ENCODE measurements around the gene SMTNL1. TPM values are rescaled to one million over a fixed set of nuclear protein-coding genes. Genes with fewer than 3 reads are reported as not detected.
"Not testable (repeated sequence)": the region's sequence is repeated elsewhere in the genome, so short reads cannot be mapped to it uniquely, and the experiment has no call there.

SMTNL1 gene
- total RNA-seq, 1 experiment from 2014 or later, result 0.26 TPM

DNA sequence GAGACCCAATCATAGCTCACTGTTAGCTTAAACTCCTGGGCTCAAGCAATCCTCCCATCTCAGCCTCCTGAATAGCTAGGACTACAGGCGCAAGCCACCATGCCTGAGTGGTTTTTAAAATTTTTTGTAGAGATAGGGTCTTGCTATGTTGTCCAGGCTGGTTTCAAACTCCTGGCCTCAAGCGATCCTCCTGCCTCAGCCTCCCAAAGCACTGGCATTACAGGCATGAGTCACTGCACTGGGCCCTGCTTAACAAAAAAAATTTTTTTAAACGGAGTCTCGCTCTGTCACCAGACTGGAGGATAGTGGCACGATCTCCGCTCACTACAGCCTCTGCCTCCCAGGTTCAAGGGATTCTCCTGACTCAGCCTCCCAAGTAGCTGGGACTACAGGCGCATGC is 2.9 kb upstream of the SMTNL1 start:
- peaks cover 26% of the 10 kb centered on the region for H3K4me1 Mint-ChIP-seq
- H3K36me3 Mint-ChIP-seq; H3K9me3 Mint-ChIP-seq; H3K27ac Mint-ChIP-seq; ATAC-seq; H3K4me3 Mint-ChIP-seq; DNase-seq (ENCODE audit: low spot score): not testable (repeated sequence)
- peaks cover 12% of the 10 kb centered on the region for H3K27me3 Mint-ChIP-seq (ENCODE audit: low read depth)
- TF ChIP-seq ZNF121 (CRISPR knock-in tag; IDR thresholded peaks at IDR 0.05), result 0 out of 2 replicates have a peak, but pooled peaks have one; percentile 21
- CTCF ChIA-PET, result interaction anchor here (0.6 to 2.0 kb wide), 5 partner anchors 41 to 189 kb away, joined by 4 to 9 read pairs (median 5); no protein-coding TSS in a partner anchor
- POLR2A ChIA-PET, result interaction anchor here (0.7 kb wide), 1 partner anchor 32 kb away, joined by 3 read pairs; no protein-coding TSS in a partner anchor

- H3K27ac Mint-ChIP-seq, result no peak overlapping the region
- DNase-seq (ENCODE audit: low spot score) (no peak), ATAC-seq (no peak)
- H3K27me3 Mint-ChIP-seq (ENCODE audit: low read depth), result peaks cover 5% of the 10 kb centered on the region
- no peaks in the 10 kb centered on the region for H3K36me3 Mint-ChIP-seq
- ChIA-PET POLR2A (no interaction called here), CTCF (interaction anchor here (1.0 to 1.5 kb wide), 2 partner anchors 8 to 81 kb away, joined by 3 to 11 read pairs; no protein-coding TSS in a partner anchor)
- H3K9me3 Mint-ChIP-seq, result no peaks in the 10 kb centered on the region
- no peak for TF ChIP-seq ATF3 (CRISPR knock-in tag; conservative IDR thresholded peaks at IDR 0.05)
- no peak for TF ChIP-seq E2F1 (CRISPR knock-in tag; IDR thresholded peaks at IDR 0.05)
- TF ChIP-seq ETV6 (CRISPR knock-in tag; IDR thresholded peaks at IDR 0.05), result no peak
- no peak for TF ChIP-seq TP53 (CRISPR knock-in tag; IDR thresholded peaks at IDR 0.05)
- TF ChIP-seq SMAD3 (CRISPR knock-in tag; IDR thresholded peaks at IDR 0.05; ENCODE audit: borderline replicate concordance), result no peak
- TF ChIP-seq ZNF263 (CRISPR knock-in tag; IDR thresholded peaks at IDR 0.05; ENCODE audit: low read depth), result no peak
- TF ChIP-seq IRF2 (CRISPR knock-in tag; IDR thresholded peaks at IDR 0.05; ENCODE audit: borderline replicate concordance, low read depth), result no peak
- TF ChIP-seq CBFB (CRISPR knock-in tag; IDR thresholded peaks at IDR 0.05; ENCODE audit: low read depth), result no peak
- H3K4me3 Mint-ChIP-seq, result no peak overlapping the region
- peaks cover 31% of the 10 kb centered on the region for H3K4me1 Mint-ChIP-seq
Measured at GRCh38 chr11:57539342-57539741, 1.9 kb downstream of the SMTNL1 start.

DNA sequence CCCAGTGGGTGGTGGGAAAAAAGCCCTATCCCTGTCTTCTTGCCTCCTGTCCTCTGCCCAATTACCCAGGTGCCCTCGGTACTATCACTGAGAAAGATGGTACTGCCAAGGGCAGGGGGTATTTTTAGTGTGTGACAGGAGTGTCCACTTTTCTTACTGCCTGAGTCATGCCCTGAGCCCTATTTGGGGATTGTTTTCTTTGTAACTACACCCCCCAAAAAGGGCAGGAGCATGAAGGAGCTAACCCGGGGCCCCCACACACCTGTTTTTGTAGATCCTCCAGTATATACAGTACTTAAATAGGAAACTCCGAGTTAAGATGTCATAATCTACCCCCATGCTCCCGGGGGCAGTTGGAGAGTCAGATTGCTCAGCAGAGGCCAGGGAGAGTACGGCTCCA is 3.8 kb downstream of the SMTNL1 start:
- Mint-ChIP-seq H3K4me1 (peaks cover 31% of the 10 kb centered on the region), H3K9me3 (no peaks in the 10 kb centered on the region), H3K27me3 (ENCODE audit: low read depth) (peaks cover 3% of the 10 kb centered on the region), H3K4me3 (no peak overlapping the region), H3K27ac (no peak overlapping the region), H3K36me3 (no peaks in the 10 kb centered on the region)
- ATAC-seq, result no peak
- no peak for DNase-seq (ENCODE audit: low spot score)
- TF ChIP-seq NR2C2 (CRISPR knock-in tag; IDR thresholded peaks at IDR 0.05) (no peak), TEAD1 (CRISPR knock-in tag; IDR thresholded peaks at IDR 0.05) (no peak), TEAD4 (CRISPR knock-in tag; IDR thresholded peaks at IDR 0.05) (no peak), FOXK1 (CRISPR knock-in tag; IDR thresholded peaks at IDR 0.05) (no peak), USF1 (CRISPR knock-in tag; IDR thresholded peaks at IDR 0.05) (no peak), RORB (CRISPR knock-in tag; IDR thresholded peaks at IDR 0.05) (no peak), NR1H2 (CRISPR knock-in tag; IDR thresholded peaks at IDR 0.05) (no peak)
- TF ChIP-seq, protein P1, sequence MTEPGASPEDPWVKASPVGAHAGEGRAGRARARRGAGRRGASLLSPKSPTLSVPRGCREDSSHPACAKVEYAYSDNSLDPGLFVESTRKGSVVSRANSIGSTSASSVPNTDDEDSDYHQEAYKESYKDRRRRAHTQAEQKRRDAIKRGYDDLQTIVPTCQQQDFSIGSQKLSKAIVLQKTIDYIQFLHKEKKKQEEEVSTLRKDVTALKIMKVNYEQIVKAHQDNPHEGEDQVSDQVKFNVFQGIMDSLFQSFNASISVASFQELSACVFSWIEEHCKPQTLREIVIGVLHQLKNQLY (CRISPR knock-in tag; IDR thresholded peaks at IDR 0.05), result no peak
- CTCF ChIA-PET, result interaction anchor here (1.0 to 1.2 kb wide), 3 partner anchors 48 to 195 kb away, joined by 4 to 7 read pairs (median 5); no protein-coding TSS in a partner anchor
- POLR2A ChIA-PET, result no interaction called here

GRCh38 chr11:57542582-57542981 is 5.2 kb downstream of the SMTNL1 start:
- H3K9me3 Mint-ChIP-seq, result no peaks in the 10 kb centered on the region
- H3K36me3 Mint-ChIP-seq, result no peaks in the 10 kb centered on the region
- H3K27me3 Mint-ChIP-seq (ENCODE audit: low read depth), result peaks cover 3% of the 10 kb centered on the region
- ATAC-seq, result no peak
- CTCF ChIA-PET, result interaction anchor here (0.8 to 2.7 kb wide), 5 partner anchors 25 to 102 kb away, joined by 3 to 10 read pairs (median 5); partner anchors contain the start of gene UBE2L6
- no peak for DNase-seq (ENCODE audit: low spot score)
- peaks cover 26% of the 10 kb centered on the region for H3K4me1 Mint-ChIP-seq
- no peak for TF ChIP-seq RORB (CRISPR knock-in tag; IDR thresholded peaks at IDR 0.05)
- TF ChIP-seq ZNF671 (CRISPR knock-in tag; IDR thresholded peaks at IDR 0.05), result no peak
- no peak for TF ChIP-seq MYBL2 (CRISPR knock-in tag; IDR thresholded peaks at IDR 0.05)
- TF ChIP-seq EMX1 (CRISPR knock-in tag; IDR thresholded peaks at IDR 0.05), result no peak
- TF ChIP-seq ZNF423 (CRISPR knock-in tag; IDR thresholded peaks at IDR 0.05), result peak; percentile 91
- TF ChIP-seq, protein P2, sequence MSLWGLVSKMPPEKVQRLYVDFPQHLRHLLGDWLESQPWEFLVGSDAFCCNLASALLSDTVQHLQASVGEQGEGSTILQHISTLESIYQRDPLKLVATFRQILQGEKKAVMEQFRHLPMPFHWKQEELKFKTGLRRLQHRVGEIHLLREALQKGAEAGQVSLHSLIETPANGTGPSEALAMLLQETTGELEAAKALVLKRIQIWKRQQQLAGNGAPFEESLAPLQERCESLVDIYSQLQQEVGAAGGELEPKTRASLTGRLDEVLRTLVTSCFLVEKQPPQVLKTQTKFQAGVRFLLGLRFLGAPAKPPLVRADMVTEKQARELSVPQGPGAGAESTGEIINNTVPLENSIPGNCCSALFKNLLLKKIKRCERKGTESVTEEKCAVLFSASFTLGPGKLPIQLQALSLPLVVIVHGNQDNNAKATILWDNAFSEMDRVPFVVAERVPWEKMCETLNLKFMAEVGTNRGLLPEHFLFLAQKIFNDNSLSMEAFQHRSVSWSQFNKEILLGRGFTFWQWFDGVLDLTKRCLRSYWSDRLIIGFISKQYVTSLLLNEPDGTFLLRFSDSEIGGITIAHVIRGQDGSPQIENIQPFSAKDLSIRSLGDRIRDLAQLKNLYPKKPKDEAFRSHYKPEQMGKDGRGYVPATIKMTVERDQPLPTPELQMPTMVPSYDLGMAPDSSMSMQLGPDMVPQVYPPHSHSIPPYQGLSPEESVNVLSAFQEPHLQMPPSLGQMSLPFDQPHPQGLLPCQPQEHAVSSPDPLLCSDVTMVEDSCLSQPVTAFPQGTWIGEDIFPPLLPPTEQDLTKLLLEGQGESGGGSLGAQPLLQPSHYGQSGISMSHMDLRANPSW (CRISPR knock-in tag; conservative IDR thresholded peaks at IDR 0.05; ENCODE audit: low read depth), result no peak
- no peak overlapping the region for H3K4me3 Mint-ChIP-seq
- no peak overlapping the region for H3K27ac Mint-ChIP-seq
- POLR2A ChIA-PET, result interaction anchor here (1.5 kb wide), 1 partner anchor 102 kb away, joined by 5 read pairs; no protein-coding TSS in a partner anchor

All from WTC11 (cell line).